Measurements from ENCODE around the gene KCNK1. TPM values are rescaled to one million over a fixed set of nuclear protein-coding genes. Genes with fewer than 3 reads are reported as not detected.

KCNK1 gene
- total RNA-seq, 2 donors from 2014 or later = 42.3 to 54.2 TPM

DNA sequence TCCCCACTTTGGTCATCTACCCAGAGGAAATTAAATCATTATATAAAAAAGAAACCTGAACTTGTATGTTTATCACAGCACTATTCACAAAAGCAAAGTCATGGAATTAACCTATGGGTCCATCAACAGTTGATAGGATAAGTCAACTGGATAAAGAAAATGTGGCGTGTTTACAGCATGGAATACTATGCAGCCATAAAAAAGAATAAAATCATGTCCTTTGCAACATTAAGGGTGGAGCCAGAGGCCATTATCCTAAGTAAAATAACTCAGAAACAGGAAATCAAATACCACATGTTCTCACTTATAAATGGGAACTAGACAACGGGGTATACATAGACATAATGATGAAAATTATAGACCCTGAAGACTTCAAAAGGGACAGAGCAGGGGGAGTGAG, 27.6 kb upstream of the KCNK1 start:
- no peaks in the 10 kb centered on the region for H3K4me1 ChIP-seq
- TF ChIP-seq, protein P1, sequence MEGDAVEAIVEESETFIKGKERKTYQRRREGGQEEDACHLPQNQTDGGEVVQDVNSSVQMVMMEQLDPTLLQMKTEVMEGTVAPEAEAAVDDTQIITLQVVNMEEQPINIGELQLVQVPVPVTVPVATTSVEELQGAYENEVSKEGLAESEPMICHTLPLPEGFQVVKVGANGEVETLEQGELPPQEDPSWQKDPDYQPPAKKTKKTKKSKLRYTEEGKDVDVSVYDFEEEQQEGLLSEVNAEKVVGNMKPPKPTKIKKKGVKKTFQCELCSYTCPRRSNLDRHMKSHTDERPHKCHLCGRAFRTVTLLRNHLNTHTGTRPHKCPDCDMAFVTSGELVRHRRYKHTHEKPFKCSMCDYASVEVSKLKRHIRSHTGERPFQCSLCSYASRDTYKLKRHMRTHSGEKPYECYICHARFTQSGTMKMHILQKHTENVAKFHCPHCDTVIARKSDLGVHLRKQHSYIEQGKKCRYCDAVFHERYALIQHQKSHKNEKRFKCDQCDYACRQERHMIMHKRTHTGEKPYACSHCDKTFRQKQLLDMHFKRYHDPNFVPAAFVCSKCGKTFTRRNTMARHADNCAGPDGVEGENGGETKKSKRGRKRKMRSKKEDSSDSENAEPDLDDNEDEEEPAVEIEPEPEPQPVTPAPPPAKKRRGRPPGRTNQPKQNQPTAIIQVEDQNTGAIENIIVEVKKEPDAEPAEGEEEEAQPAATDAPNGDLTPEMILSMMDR (IDR thresholded peaks at IDR 0.05) = no peak
- no peaks in the 10 kb centered on the region for H3K27me3 ChIP-seq
- H3K4me3 ChIP-seq = no peak overlapping the region
- H3K36me3 ChIP-seq = no peaks in the 10 kb centered on the region
- DNase-seq (ENCODE audit: low spot score) = no peak
- no peak overlapping the region for H3K27ac ChIP-seq
- H3K9me3 ChIP-seq = no peaks in the 10 kb centered on the region

DNA sequence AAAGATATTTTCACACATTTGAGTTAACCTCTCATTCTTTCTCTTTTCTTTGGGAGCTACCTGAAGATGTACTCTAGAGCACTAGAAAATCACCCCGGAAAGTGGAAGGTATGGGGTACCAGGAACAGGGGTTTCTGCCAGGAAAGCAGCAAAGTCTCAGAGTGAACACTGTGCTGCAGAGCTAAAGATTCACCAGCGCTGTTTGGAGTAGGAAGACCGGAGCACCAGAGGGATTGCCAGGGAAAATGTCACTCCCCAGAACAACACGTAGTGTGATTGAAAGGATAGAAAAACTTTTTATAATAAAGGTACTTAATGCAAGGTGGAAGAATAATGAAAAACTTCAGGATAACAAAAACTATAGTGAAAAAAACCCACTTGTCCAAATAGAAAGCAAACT, 26.7 kb upstream of the KCNK1 start:
- H3K4me1 ChIP-seq = no peaks in the 10 kb centered on the region
- H3K9me3 ChIP-seq = no peaks in the 10 kb centered on the region
- H3K4me3 ChIP-seq = no peak overlapping the region
- H3K36me3 ChIP-seq = no peaks in the 10 kb centered on the region
- TF ChIP-seq, protein P1 (IDR thresholded peaks at IDR 0.05) = no peak
- DNase-seq (ENCODE audit: low spot score) = no peak
- H3K27me3 ChIP-seq = no peaks in the 10 kb centered on the region
- H3K27ac ChIP-seq = no peak overlapping the region

DNA sequence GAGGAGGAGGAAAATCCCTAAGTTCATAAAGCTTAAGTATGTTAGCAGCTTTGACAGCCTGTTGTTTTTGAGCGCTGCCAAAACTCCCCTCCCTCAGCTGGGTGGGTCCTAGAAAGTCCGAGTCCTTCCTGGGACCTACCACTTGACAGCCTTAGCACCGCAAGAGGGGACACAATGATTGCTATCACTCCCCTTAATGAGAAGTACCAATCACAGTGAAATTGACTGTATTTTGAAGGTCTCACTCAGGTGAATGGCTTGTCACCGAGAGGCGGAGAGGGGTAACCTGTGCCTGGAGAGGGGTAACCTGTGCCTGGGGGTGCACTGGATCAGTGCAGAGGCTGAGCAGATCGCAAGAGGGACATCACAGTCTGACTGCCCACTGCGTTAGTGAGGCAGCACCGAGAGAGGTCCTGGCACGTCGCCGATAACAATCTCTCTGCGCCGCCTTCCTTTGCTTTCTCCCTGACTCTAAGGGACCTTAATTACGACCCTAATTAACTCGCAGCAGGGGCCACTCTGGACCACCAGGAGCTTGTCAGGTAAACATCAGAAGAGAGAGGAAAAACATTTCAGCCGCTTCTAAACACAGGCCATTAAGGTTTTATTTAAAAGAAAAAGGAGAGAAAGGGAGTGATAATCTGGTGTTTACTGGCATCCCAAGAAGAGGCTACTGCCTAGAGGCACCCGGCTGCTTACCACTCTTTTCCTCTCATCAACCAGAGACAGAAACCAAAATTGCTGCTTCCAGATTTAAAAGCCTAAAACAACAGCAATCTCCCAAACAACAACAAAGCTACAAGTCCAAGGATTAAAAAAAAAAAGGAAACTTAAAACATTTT, 25.7 kb upstream of the KCNK1 start:
- H3K27ac ChIP-seq = no peak overlapping the region
- no peaks in the 10 kb centered on the region for H3K9me3 ChIP-seq
- TF ChIP-seq, protein P1 (IDR thresholded peaks at IDR 0.05) = no peak
- no peaks in the 10 kb centered on the region for H3K27me3 ChIP-seq
- H3K4me3 ChIP-seq = no peak overlapping the region
- no peaks in the 10 kb centered on the region for H3K4me1 ChIP-seq
- no peak for DNase-seq (ENCODE audit: low spot score)
- no peaks in the 10 kb centered on the region for H3K36me3 ChIP-seq

DNA sequence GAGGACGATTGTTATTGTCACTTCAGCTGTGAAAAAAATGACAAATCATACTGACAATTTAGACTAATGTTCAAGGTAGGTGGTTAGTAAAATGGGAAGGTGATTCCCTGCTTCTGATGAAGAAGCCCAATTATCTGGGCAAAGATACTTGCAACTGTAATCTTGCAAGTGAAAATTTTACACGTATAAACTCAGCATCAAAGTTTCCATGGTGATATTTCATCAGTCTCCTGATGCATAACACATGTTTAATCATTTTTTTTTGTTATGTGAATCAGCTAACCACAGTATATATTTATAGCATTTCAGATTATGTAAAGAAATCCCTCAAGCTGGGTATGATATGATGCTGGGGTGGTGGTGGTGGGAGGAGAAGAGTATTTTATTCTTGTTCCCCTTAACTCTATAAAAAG, 16.4 kb upstream of the KCNK1 start:
- TF ChIP-seq, protein P1 (IDR thresholded peaks at IDR 0.05) = no peak

DNA sequence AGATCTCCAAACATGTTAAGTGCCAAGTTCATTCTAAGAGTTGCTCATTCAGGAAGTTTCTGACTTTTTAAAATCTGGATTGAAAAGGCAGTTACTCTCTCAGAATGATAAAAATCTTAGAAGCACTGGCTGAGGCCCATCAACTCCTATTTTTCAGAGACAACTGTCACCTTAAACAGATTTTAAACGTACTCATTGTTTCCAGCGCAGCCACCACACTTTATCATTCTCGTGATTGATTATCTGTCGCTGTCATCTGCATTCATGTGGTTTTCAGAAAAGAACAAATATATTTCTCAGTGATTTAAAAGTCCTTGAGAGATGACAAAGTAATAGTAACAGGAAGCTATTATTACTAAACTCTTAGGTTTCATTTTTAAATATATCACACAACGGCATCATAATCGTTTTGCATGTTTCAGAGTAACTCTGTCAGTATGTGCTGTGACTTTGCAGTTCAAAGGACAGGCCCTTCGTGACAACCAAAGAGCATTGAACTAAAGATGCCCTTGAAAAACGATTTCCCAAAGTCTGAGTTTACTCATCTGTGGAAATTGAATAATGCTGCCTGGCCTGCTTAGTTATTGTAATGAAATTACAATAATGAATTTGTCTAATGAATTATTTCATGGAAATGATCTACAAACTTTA, 14.9 kb upstream of the KCNK1 start:
- Histone ChIP-seq H3K4me3 (no peak overlapping the region), H3K27ac (no peak overlapping the region), H3K27me3 (no peaks in the 10 kb centered on the region), H3K4me1 (no peaks in the 10 kb centered on the region), H3K9me3 (no peaks in the 10 kb centered on the region), H3K36me3 (no peaks in the 10 kb centered on the region)
- DNase-seq (ENCODE audit: low spot score) = no peak
- TF ChIP-seq, protein P1 (IDR thresholded peaks at IDR 0.05) = no peak

More for the DNA sequence above, 16.4 kb upstream of the KCNK1 start:
- Histone ChIP-seq H3K27ac (no peak overlapping the region), H3K27me3 (no peaks in the 10 kb centered on the region), H3K4me1 (no peaks in the 10 kb centered on the region), H3K4me3 (no peak overlapping the region), H3K9me3 (no peaks in the 10 kb centered on the region), H3K36me3 (no peaks in the 10 kb centered on the region)
- DNase-seq (ENCODE audit: low spot score) = no peak
